OCI-LY1 (cell line): ENCODE data around the gene FOXN3.

ENCODE experiments used
- H2AFZ ChIP-seq: fragments of 200-600 bp; sonication (generic), shearing (Covaris generic); 2 replicates; pipeline ENCODE4 v1.6.0; 2014; ENCODE audit warnings: antibody characterized with exemption, mild to moderate bottlenecking, low read length
- H3F3A ChIP-seq: fragments of 200-600 bp; sonication (generic), shearing (Covaris generic); 2 replicates; pipeline ENCODE4 v1.6.0; 2014; ENCODE audit warnings: mild to moderate bottlenecking, antibody characterized with exemption, low read length, moderate library complexity; ENCODE audit not compliant: insufficient read depth
- H3K27ac ChIP-seq: fragments of 200-600 bp; sonication (generic); 2 replicates; pipeline ENCODE4 v1.5.1; 2014; ENCODE audit warnings: low read length, mixed run types, mild to moderate bottlenecking, low read depth; ENCODE audit not compliant: poor library complexity, severe bottlenecking
- H3K27me3 ChIP-seq: fragments of 200-600 bp; sonication (generic); 2 replicates; pipeline ENCODE4 v1.6.0; 2014; ENCODE audit warnings: antibody characterized with exemption, mild to moderate bottlenecking, low read length, moderate library complexity; ENCODE audit not compliant: insufficient read depth
- H3K36me3 ChIP-seq: fragments of 200-600 bp; sonication (generic); 2 replicates; pipeline ENCODE4 v1.6.1; 2014; ENCODE audit warnings: mild to moderate bottlenecking, antibody characterized with exemption, low read length, moderate library complexity, mixed read lengths; ENCODE audit not compliant: insufficient read depth
- H3K4me1 ChIP-seq: fragments of 200-600 bp; sonication (generic); 2 replicates; pipeline ENCODE4 v1.5.1; 2014; ENCODE audit warnings: mild to moderate bottlenecking, low read length, moderate library complexity; ENCODE audit not compliant: insufficient read depth, severe bottlenecking
- H3K4me2 ChIP-seq: fragments of 200-600 bp; sonication (generic), shearing (Covaris generic); 2 replicates; pipeline ENCODE4 v1.6.1; 2014; ENCODE audit warnings: low read length
- H3K4me3 ChIP-seq: fragments of 200-600 bp; sonication (generic); 2 replicates; pipeline ENCODE4 v1.5.1; 2014; ENCODE audit warnings: low read length, low read depth, mild to moderate bottlenecking, mixed read lengths; ENCODE audit not compliant: poor library complexity, severe bottlenecking
- H3K79me2 ChIP-seq: fragments of 200-600 bp; shearing (Covaris generic); 2 replicates; pipeline ENCODE4 v1.6.1; 2016; ENCODE audit warnings: mixed run types, low read length, mixed read lengths; ENCODE audit not compliant: insufficient read depth
- H3K9ac ChIP-seq: fragments of 200-600 bp; sonication (generic), shearing (Covaris generic); 2 replicates; pipeline ENCODE4 v1.6.1; 2014; ENCODE audit warnings: mild to moderate bottlenecking, low read length, mixed read lengths
- H3K9me2 ChIP-seq: fragments of 200-600 bp; sonication (generic), shearing (Covaris generic); 2 replicates; pipeline ENCODE4 v1.6.1; 2014; ENCODE audit warnings: low read depth, mild to moderate bottlenecking, low read length, mixed read lengths
- H3K9me3 ChIP-seq: fragments of 200-600 bp; shearing (Covaris generic); 2 replicates; pipeline ENCODE4 v1.6.1; 2014; ENCODE audit warnings: low read length, mixed read lengths
- H4K20me1 ChIP-seq: fragments of 200-600 bp; sonication (generic), shearing (Covaris generic); 2 replicates; pipeline ENCODE4 v1.6.0; 2016; ENCODE audit warnings: mild to moderate bottlenecking, low read length; ENCODE audit not compliant: insufficient read depth
- CTCF ChIP-seq: fragments of 200-600 bp; sonication (generic), shearing (Covaris generic); IDR thresholded peaks from 2 replicates; pipeline ENCODE4 v1.5.1; 2017; ENCODE audit warnings: mild to moderate bottlenecking, antibody characterized with exemption, low read length, moderate library complexity, mixed read lengths
- EZH2 ChIP-seq: fragments of 200-600 bp; sonication (generic), shearing (Covaris generic); IDR thresholded peaks from 2 replicates; pipeline ENCODE4 v1.8.0; 2017; ENCODE audit warnings: borderline replicate concordance, mixed run types, mild to moderate bottlenecking, antibody characterized with exemption, low read length, moderate library complexity, mixed read lengths

Gene FOXN3

DNA sequence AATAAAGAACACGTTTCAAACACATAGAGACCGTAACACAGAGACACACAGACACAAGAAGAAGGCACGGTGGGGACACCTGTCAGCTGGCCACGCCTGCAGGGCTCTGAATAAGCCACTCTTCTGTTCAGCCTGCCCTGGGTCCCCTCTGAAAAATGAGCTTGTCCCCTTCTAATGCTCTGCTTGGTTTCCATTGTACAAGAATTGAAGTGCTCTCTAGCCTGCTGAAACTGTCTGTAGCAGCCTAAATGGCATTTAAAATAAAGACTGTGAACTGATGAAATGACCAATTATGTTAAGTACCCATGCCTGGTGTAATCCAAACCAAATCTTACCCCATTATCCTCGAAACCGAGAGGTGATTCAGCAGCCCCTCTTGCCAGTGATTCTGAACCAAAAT lies 139.8 kb downstream of the FOXN3 start:
- Histone ChIP-seq H3K79me2 (no peaks in the 10 kb centered on the region), H3K9me2 (no peaks in the 10 kb centered on the region), H3K4me2 (no peak overlapping the region), H3K4me3 (no peak overlapping the region), H3K9ac (no peak overlapping the region), H3K27me3 (no peaks in the 10 kb centered on the region), H3F3A (no peaks in the 10 kb centered on the region), H3K36me3 (peaks cover 7% of the 10 kb centered on the region; the same call in 1 of the 2 replicates), H3K9me3 (no peaks in the 10 kb centered on the region), H3K27ac (peak overlapping the region; percentile 76), H2AFZ (no peak overlapping the region), H4K20me1 (no peaks in the 10 kb centered on the region), H3K4me1 (peaks cover 42% of the 10 kb centered on the region)
- TF ChIP-seq EZH2 = no peak
- no peak for TF ChIP-seq CTCF

DNA sequence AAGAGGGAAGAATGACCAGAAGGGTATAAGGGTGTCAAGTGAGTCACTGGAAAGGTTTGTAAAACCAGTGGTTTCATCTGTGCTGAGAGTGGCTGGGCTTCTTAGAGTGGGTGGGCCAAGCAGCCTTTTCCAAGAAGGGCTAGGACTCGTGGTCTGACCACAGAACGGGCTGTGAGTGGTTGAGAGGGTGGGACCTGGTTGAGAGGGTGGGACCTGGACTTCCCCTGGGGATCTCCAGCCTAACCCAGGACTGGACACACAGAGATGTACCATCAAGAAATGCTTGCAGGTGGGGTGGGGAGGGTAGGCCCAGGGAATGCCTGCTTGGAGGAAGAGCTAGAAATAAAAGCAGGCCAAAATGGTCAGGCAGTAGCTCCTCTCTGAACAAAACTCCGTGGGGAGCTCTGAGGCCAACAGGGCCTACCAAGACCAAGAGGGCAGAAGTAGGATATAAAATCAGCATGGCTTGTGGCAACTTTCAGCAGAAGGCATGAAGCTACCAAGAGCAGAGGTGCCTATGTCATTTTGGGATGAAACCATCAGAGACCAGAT lies 140.5 kb downstream of the FOXN3 start:
- Histone ChIP-seq H3K9me2 (no peaks in the 10 kb centered on the region), H3K27me3 (no peaks in the 10 kb centered on the region), H3K9me3 (no peaks in the 10 kb centered on the region), H3K9ac (no peak overlapping the region), H4K20me1 (no peaks in the 10 kb centered on the region), H3K4me3 (no peak overlapping the region), H3K4me1 (peaks cover 49% of the 10 kb centered on the region), H3K27ac (peak overlapping the region; percentile 76), H3K4me2 (no peak overlapping the region; the same call in 1 of the 2 replicates), H3K36me3 (peaks cover 7% of the 10 kb centered on the region; the same call in 1 of the 2 replicates), H2AFZ (no peak overlapping the region), H3K79me2 (no peaks in the 10 kb centered on the region), H3F3A (no peaks in the 10 kb centered on the region)
- no peak for TF ChIP-seq EZH2
- no peak for TF ChIP-seq CTCF

- H3K79me2 ChIP-seq = no peaks in the 10 kb centered on the region
These were observed 146.4 kb downstream of the FOXN3 start for GRCh38 chr14:89270439-89271227.

More at GRCh38 chr14:89270439-89271227, 146.4 kb downstream of the FOXN3 start:
- peaks cover 68% of the 10 kb centered on the region for H3K4me1 ChIP-seq
- H3K4me3 ChIP-seq = no peak overlapping the region
- no peaks in the 10 kb centered on the region for H3F3A ChIP-seq
- no peak overlapping the region for H3K27ac ChIP-seq
- H3K4me2 ChIP-seq = no peak overlapping the region
- no peak for TF ChIP-seq CTCF
- TF ChIP-seq EZH2 = no peak
- no peak overlapping the region for H3K9ac ChIP-seq
- no peak overlapping the region for H2AFZ ChIP-seq
- no peaks in the 10 kb centered on the region for H4K20me1 ChIP-seq
- H3K9me2 ChIP-seq = no peaks in the 10 kb centered on the region
- H3K9me3 ChIP-seq = no peaks in the 10 kb centered on the region
- no peaks in the 10 kb centered on the region for H3K36me3 ChIP-seq
- no peaks in the 10 kb centered on the region for H3K27me3 ChIP-seq
